Thoracic aorta (tissue), 2 donors: ENCODE measurements around the gene SHMT2. TPM values are rescaled to one million over a fixed set of nuclear protein-coding genes. Genes with fewer than 3 reads are reported as not detected.

Experiments
- ATAC-seq: fragments of 150-250 bp; one replicate; pipeline ENCODE4 v1.8.0; 2017; ENCODE audit warnings: low read depth; ENCODE audit not compliant: insufficient number of reproducible peaks, low FRiP score
- DNase-seq: peaks from one replicate; pipeline ENCODE4 v3.0.0-alpha.2; 2020; ENCODE audit warnings: low spot score
- H3K27ac ChIP-seq, 2 donors: fragments of 200-600 bp; sonication (generic); 1 replicate in 1 of 2; 2 replicates in 1 of 2; pipeline ENCODE4 v1.5.1; 2016; ENCODE audit warnings: mild to moderate bottlenecking in 2 of 2, moderate library complexity in 2 of 2
- H3K27me3 ChIP-seq: fragments of 200-600 bp; sonication (generic); replicated peaks from 2 replicates; pipeline ENCODE4 v1.6.0; 2016; ENCODE audit warnings: mild to moderate bottlenecking; ENCODE audit not compliant: insufficient read depth
- H3K36me3 ChIP-seq: fragments of 200-600 bp; sonication (generic); one replicate; pipeline ENCODE4 v1.5.1; 2016
- H3K4me1 ChIP-seq, 2 donors: fragments of 200-600 bp; sonication (generic); 1 replicate in 1 of 2; 2 replicates in 1 of 2; pipeline versions ENCODE4 v1.5.1 to v1.6.0; 2016; ENCODE audit warnings: low read depth in 2 of 2, mild to moderate bottlenecking in 1 of 2; ENCODE audit not compliant: control insufficient read depth in 1 of 2
- H3K4me3 ChIP-seq: fragments of 200-600 bp; sonication (generic); 2 replicates; pipeline ENCODE4 v1.5.1; 2016; ENCODE audit warnings: mild to moderate bottlenecking
- H3K9me3 ChIP-seq: fragments of 200-600 bp; sonication (generic); 2 replicates; pipeline ENCODE4 v1.5.1; 2016
- CTCF ChIP-seq: fragments of 200-600 bp; sonication (generic); IDR thresholded peaks from one replicate; pipeline ENCODE4 v1.5.1; 2019; ENCODE audit warnings: antibody characterized with exemption
- total RNA-seq, 2 donors: library from RNA; depleted of rRNA; stranded (reverse); fragments of >200 nt; gene quantifications; one replicate each; pipeline versions ENCODE4 v1.1.0 to v1.2.3, GENCODE V29; 2016

Gene SHMT2
- total RNA-seq, 2 donors from 2014 or later = 57.3 to 60.4 TPM

DNA sequence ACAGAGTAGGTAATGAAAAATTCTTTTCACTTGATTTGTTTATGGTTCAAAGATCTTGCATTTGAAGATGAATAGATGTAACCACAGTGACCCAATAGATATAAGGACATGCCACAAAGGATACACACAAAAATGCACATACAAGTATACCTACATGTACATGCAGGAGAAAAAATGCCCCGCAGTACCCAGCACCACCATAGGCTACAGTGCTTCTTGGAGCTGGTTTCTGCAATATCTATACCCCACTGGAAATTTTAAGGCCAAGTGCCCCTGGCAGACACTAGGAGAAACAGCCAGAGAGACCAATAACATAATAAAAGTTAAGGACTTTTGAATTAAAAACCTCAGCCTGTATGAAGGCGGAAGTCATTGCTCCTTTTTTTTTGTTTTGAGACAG is 33.6 kb downstream of the SHMT2 start:
- Histone ChIP-seq H3K27ac (no peak overlapping the region), H3K4me1 (peaks cover 0 to 12% of the 10 kb centered on the region in 2 donors), H3K36me3 (peaks cover 38% of the 10 kb centered on the region), H3K9me3 (no peaks in the 10 kb centered on the region), H3K4me3 (no peak overlapping the region), H3K27me3 (no peaks in the 10 kb centered on the region)
- ATAC-seq = no peak
- no peak for TF ChIP-seq CTCF
- DNase-seq = no peak

- no peak for TF ChIP-seq CTCF
- Histone ChIP-seq H3K27me3 (no peaks in the 10 kb centered on the region), H3K4me3 (no peak overlapping the region), H3K27ac (no peak overlapping the region), H3K9me3 (no peaks in the 10 kb centered on the region), H3K4me1 (peaks cover 0 to 6% of the 10 kb centered on the region in 2 donors), H3K36me3 (peaks cover 38% of the 10 kb centered on the region)
- ATAC-seq = no peak
- DNase-seq = no peak
These were observed 37.2 kb downstream of the SHMT2 start for GRCh38 chr12:57266681-57267080.

- no peak overlapping the region for H3K27ac ChIP-seq
- no peaks in the 10 kb centered on the region for H3K27me3 ChIP-seq
- H3K36me3 ChIP-seq = peaks cover 36% of the 10 kb centered on the region
- peaks cover 0 to 6% of the 10 kb centered on the region in 2 donors for H3K4me1 ChIP-seq
- H3K4me3 ChIP-seq = no peak overlapping the region
- DNase-seq (no peak), ATAC-seq (no peak)
- H3K9me3 ChIP-seq = no peaks in the 10 kb centered on the region
- TF ChIP-seq CTCF = no peak
These were observed 38.8 kb downstream of the SHMT2 start for GRCh38 chr12:57268264-57268663.

GRCh38 chr12:57270966-57271470 is 41.5 kb downstream of the SHMT2 start:
- no peak for ATAC-seq
- TF ChIP-seq CTCF = no peak
- no peak for DNase-seq
- Histone ChIP-seq H3K4me1 (no peaks in the 10 kb centered on the region), H3K36me3 (peaks cover 33% of the 10 kb centered on the region), H3K27ac (no peak overlapping the region), H3K9me3 (no peaks in the 10 kb centered on the region), H3K4me3 (no peak overlapping the region), H3K27me3 (no peaks in the 10 kb centered on the region)

DNA sequence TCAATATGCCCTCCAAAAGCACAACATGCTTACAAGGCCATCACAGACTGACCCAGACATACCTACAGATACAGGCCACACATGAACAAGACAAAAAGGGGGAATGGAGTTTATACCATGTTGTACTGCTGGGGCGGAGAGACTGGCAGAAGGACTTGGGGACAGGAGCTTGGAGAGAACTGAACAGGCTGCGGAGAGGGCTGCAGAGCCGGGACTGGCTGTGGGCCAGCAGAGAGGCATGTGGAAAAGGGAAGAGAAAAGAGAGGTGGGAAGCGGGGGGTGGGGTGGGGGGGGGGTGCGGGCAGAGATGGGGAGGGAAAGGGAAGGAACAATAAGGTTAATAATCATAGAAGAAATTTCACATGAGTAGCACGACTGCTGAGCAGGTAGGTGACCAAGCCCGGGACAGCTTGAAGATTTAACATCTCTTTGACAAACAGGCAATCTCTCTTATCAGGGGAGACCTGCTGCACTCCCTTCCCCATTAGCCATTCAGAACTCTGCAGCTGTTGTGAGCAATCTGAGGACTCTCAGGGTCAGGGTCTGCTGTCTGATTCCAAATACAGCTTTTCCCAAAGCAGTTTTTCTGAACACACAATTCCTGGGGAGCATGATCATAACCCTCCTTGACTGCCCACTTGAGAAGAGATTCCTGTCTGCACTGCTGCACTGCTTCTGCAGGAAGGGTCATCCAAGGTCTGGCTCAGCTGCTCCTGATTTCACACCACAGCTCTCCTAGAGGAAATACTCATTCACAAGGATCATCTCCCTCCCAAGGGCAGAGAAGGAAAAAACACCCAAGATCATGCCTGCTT is 43.0 kb downstream of the SHMT2 start:
- no peaks in the 10 kb centered on the region for H3K27me3 ChIP-seq
- no peak for TF ChIP-seq CTCF
- H3K27ac ChIP-seq = no peak overlapping the region
- ATAC-seq (no peak), DNase-seq (no peak)
- no peaks in the 10 kb centered on the region for H3K4me1 ChIP-seq
- H3K36me3 ChIP-seq = peaks cover 38% of the 10 kb centered on the region
- H3K4me3 ChIP-seq = no peak overlapping the region
- H3K9me3 ChIP-seq = no peaks in the 10 kb centered on the region
